Measurements from ENCODE around the gene RAB3B.
A peak's percentile ranks its signal among the peaks of the same experiment; 100 is the strongest.

The RAB3B gene

DNA sequence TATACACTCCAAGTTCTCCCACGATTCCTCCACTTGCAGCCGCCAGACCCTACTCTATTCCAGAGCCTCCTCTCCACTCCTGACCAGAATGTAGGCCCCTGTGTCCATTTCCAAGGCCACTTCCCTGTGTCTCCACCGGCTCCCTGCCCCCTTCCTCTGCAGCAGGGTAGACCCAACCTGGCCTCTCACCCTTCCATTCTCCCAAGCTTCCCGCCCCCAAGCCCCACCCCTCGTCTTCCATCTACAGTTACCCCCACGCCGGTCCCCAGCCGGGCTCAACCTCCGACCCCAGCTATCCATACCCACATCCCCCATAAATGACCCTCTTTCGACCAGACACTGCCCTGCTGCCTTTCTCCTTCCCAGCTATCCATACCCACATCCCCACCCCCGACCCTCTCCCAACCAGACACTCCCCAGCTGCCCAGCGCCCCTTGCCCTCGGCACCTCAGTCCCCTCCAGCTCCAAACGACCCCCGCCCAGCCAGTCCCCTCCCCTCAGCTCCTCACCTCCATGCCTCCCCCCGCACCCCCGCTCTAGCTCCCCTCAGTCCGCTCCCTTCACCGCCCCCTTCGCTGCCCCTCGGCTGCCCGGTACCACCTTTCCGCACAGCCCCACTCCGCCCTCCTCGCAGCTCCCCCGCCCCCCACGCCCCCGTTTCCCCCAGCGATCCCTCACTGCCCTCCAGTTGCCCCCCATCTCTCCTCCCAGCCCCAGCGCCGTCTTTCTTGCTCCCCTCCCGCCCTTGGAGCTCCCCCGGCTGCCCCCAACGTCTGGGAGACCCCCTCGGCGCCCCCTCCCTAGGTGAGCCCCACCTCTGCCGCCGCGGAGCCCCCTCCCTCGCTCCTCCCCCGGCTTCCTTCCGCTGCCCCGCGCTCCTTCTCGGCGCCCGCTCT lies 670 bp downstream of the RAB3B start:
- no peak overlapping the region for H3K27ac ChIP-seq (ENCODE audit: low read length)
- peak overlapping the region; percentile 95 for H3K4me3 ChIP-seq (ENCODE audit: low read length)
- no peaks in the 10 kb centered on the region for H3K4me1 ChIP-seq (ENCODE audit: control insufficient read depth, insufficient read depth, low read length)
- WGBS (ENCODE audit: insufficient coverage, insufficient read length), result no CpG with 5 or more reads among the region's 47 CpGs
- H3K36me3 ChIP-seq (ENCODE audit: control insufficient read depth, insufficient read depth, low read length), result no peaks in the 10 kb centered on the region
- no peaks in the 10 kb centered on the region for H3K9me3 ChIP-seq (ENCODE audit: control insufficient read depth, insufficient read depth, low read length)
- DNase-seq (ENCODE audit: low read depth, low spot score), result no peak
- no peaks in the 10 kb centered on the region for H3K27me3 ChIP-seq (ENCODE audit: control insufficient read depth, insufficient read depth, low read length)

DNA sequence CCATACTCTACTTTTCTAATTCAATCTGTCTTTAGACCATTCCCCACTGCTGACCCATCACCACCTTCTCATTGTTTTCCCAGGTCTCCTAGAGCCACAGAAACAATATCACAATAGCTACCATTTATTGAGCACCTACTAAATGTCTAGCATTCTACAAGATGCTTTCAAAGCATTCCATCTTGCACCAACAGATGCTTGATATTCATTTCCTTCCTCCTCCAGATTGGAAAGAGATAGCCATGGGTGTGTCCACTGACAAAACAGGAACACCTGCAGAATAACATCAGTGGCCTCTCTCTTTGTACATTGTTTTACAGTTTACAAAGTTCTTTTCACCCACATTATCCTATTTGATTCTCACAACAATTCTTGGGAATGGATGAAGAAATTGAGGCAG lies 2.2 kb downstream of the RAB3B start:
- Histone ChIP-seq H3K27ac (ENCODE audit: low read length) (no peak overlapping the region), H3K4me1 (ENCODE audit: control insufficient read depth, insufficient read depth, low read length) (no peaks in the 10 kb centered on the region), H3K27me3 (ENCODE audit: control insufficient read depth, insufficient read depth, low read length) (no peaks in the 10 kb centered on the region), H3K36me3 (ENCODE audit: control insufficient read depth, insufficient read depth, low read length) (no peaks in the 10 kb centered on the region), H3K9me3 (ENCODE audit: control insufficient read depth, insufficient read depth, low read length) (no peaks in the 10 kb centered on the region), H3K4me3 (ENCODE audit: low read length) (no peak overlapping the region)
- DNase-seq (ENCODE audit: low read depth, low spot score), result no peak

- DNase-seq (ENCODE audit: low read depth, low spot score), result no peak
- H3K9me3 ChIP-seq (ENCODE audit: control insufficient read depth, insufficient read depth, low read length), result no peaks in the 10 kb centered on the region
- H3K36me3 ChIP-seq (ENCODE audit: control insufficient read depth, insufficient read depth, low read length), result no peaks in the 10 kb centered on the region
- WGBS (ENCODE audit: insufficient coverage, insufficient read length), result no CpG with 5 or more reads among the region's 4 CpGs
- H3K27me3 ChIP-seq (ENCODE audit: control insufficient read depth, insufficient read depth, low read length), result no peaks in the 10 kb centered on the region
- H3K4me1 ChIP-seq (ENCODE audit: control insufficient read depth, insufficient read depth, low read length), result no peaks in the 10 kb centered on the region
- no peak overlapping the region for H3K4me3 ChIP-seq (ENCODE audit: low read length)
- no peak overlapping the region for H3K27ac ChIP-seq (ENCODE audit: low read length)
These were observed 3.8 kb downstream of the RAB3B start for GRCh38 chr1:51986718-51987117.

GRCh38 chr1:51982161-51982560 lies 8.3 kb downstream of the RAB3B start:
- Histone ChIP-seq H3K9me3 (ENCODE audit: control insufficient read depth, insufficient read depth, low read length) (no peaks in the 10 kb centered on the region), H3K4me1 (ENCODE audit: control insufficient read depth, insufficient read depth, low read length) (no peaks in the 10 kb centered on the region), H3K27me3 (ENCODE audit: control insufficient read depth, insufficient read depth, low read length) (no peaks in the 10 kb centered on the region), H3K27ac (ENCODE audit: low read length) (no peak overlapping the region), H3K4me3 (ENCODE audit: low read length) (no peak overlapping the region), H3K36me3 (ENCODE audit: control insufficient read depth, insufficient read depth, low read length) (0 out of 2 replicates have a peak, but pooled peaks cover 1% of the 10 kb centered on the region)
- no CpG with 5 or more reads among the region's 3 CpGs for WGBS (ENCODE audit: insufficient coverage, insufficient read length)
- DNase-seq (ENCODE audit: low read depth, low spot score), result no peak

- Histone ChIP-seq H3K36me3 (ENCODE audit: control insufficient read depth, insufficient read depth, low read length) (0 out of 2 replicates have a peak, but pooled peaks cover 4% of the 10 kb centered on the region), H3K4me1 (ENCODE audit: control insufficient read depth, insufficient read depth, low read length) (no peaks in the 10 kb centered on the region), H3K27me3 (ENCODE audit: control insufficient read depth, insufficient read depth, low read length) (no peaks in the 10 kb centered on the region), H3K4me3 (ENCODE audit: low read length) (no peak overlapping the region), H3K27ac (ENCODE audit: low read length) (no peak overlapping the region), H3K9me3 (ENCODE audit: control insufficient read depth, insufficient read depth, low read length) (no peaks in the 10 kb centered on the region)
- DNase-seq (ENCODE audit: low read depth, low spot score), result no peak
- no CpG with 5 or more reads among the region's 1 CpG for WGBS (ENCODE audit: insufficient coverage, insufficient read length)
These were observed 8.9 kb downstream of the RAB3B start for GRCh38 chr1:51981555-51981954.

DNA sequence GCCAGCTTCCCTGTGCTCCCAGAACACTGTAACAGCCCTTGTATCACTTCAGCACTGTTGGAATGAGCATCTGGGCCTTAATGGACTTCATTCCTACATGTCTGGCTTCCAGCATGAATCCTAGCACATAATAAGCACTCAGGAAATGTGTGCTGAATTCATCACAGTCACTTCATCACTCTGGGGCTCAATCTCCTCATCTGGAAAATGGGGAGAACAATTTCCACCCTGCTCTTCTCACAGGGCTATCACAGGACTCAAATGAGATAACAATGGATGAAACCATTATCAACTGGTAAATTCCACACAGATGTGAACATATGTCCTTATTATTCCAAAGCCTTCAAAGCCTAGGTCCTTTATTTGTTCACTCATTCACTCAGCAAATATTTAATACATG lies 12.4 kb downstream of the RAB3B start:
- Histone ChIP-seq H3K4me1 (ENCODE audit: control insufficient read depth, insufficient read depth, low read length) (no peaks in the 10 kb centered on the region), H3K9me3 (ENCODE audit: control insufficient read depth, insufficient read depth, low read length) (no peaks in the 10 kb centered on the region), H3K4me3 (ENCODE audit: low read length) (no peak overlapping the region), H3K27me3 (ENCODE audit: control insufficient read depth, insufficient read depth, low read length) (no peaks in the 10 kb centered on the region), H3K36me3 (ENCODE audit: control insufficient read depth, insufficient read depth, low read length) (peaks cover 4% of the 10 kb centered on the region; the same call in 1 of the 2 replicates), H3K27ac (ENCODE audit: low read length) (no peak overlapping the region)
- DNase-seq (ENCODE audit: low read depth, low spot score), result no peak

DNA sequence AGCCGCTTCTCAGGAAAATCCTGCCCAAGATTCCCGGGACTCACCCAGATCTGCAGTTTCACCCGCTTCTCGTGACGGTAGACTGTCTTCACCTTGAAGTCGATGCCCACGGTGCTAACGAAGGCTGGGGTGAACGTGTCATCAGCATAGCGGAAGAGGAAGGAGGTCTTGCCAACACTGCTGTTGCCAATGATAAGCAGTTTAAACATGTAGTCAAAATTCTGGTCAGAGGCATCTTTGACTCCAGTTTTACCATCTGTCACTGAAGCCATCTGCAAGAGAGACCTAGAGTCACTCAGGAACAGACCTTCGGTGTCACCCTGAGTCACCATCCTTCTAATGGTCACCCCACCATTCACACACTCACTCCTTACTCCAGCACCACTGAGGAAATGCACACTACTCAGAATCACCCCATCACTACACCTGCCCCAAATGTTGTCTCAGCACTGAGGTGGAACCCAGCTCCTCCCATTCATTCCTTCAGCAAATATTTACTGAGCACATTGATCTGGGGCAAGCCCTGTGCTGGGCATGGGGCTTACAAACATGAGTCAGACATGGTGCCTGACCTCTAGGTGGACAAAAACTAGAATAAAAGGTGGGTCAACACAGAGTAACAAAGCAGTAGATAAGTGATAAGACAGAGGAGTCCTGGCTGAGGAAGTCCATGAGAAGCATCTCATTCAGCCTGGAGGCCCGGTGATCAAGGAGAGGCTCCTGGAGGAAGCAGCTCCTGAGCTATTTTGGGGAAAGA lies 13.5 kb downstream of the RAB3B start:
- no peak for DNase-seq (ENCODE audit: low read depth, low spot score)
- Histone ChIP-seq H3K9me3 (ENCODE audit: control insufficient read depth, insufficient read depth, low read length) (no peaks in the 10 kb centered on the region), H3K4me1 (ENCODE audit: control insufficient read depth, insufficient read depth, low read length) (no peaks in the 10 kb centered on the region), H3K27ac (ENCODE audit: low read length) (no peak overlapping the region), H3K4me3 (ENCODE audit: low read length) (no peak overlapping the region), H3K27me3 (ENCODE audit: control insufficient read depth, insufficient read depth, low read length) (no peaks in the 10 kb centered on the region), H3K36me3 (ENCODE audit: control insufficient read depth, insufficient read depth, low read length) (peaks cover 4% of the 10 kb centered on the region; the same call in 1 of the 2 replicates)
- WGBS (ENCODE audit: insufficient coverage, insufficient read length), result no CpG with 5 or more reads among the region's 12 CpGs

DNA sequence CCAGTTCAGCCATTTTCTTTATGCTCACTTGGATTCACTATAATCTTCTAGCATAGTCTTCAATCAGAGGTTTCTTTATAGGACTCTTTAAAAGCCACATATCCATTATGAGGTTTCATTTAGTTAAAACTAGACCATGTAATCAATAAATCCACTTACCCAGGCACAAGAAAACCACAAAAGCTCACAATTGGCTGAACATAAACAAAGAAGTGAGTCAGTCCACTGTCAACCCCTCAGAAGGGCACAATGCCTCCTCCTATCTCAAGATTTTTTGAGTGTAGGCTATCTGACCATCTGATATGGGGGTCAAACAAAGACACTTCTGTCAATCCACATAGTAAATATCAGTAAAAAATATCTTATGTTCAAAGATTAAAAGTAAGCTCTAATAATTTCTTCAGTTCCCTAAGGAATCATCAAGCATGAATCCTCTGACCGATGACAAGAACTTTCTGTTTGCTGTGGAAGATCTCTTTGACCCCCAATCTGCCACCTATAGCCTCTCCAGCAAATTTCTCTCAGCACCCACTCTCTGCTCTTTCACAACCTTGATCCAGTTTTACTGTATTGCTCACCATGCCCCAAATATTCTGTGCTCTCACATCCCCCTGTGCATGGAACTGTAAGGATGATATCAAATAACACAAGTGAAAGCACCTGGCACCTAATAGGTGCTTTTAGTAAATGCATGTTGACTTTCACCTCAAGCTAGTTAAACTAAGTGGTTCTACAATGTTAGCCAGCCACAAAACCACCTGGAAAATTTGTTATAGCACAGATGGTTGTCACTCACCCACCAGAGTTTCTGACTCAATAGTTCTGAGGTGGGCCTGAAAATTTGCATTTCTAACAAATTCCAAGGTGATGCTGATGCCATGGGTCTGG lies 16.7 kb downstream of the RAB3B start:
- no peaks in the 10 kb centered on the region for H3K4me1 ChIP-seq (ENCODE audit: control insufficient read depth, insufficient read depth, low read length)
- no peak for DNase-seq (ENCODE audit: low read depth, low spot score)
- WGBS (ENCODE audit: insufficient coverage, insufficient read length), result no CpG with 5 or more reads among the region's 1 CpG
- H3K27me3 ChIP-seq (ENCODE audit: control insufficient read depth, insufficient read depth, low read length), result no peaks in the 10 kb centered on the region
- no peaks in the 10 kb centered on the region for H3K9me3 ChIP-seq (ENCODE audit: control insufficient read depth, insufficient read depth, low read length)
- H3K27ac ChIP-seq (ENCODE audit: low read length), result no peak overlapping the region
- no peak overlapping the region for H3K4me3 ChIP-seq (ENCODE audit: low read length)
- H3K36me3 ChIP-seq (ENCODE audit: control insufficient read depth, insufficient read depth, low read length), result peaks cover 4% of the 10 kb centered on the region; the same call in 1 of the 2 replicates

GRCh38 chr1:51969038-51969705 lies 21.3 kb downstream of the RAB3B start:
- Histone ChIP-seq H3K4me1 (ENCODE audit: control insufficient read depth, insufficient read depth, low read length) (no peaks in the 10 kb centered on the region), H3K9me3 (ENCODE audit: control insufficient read depth, insufficient read depth, low read length) (no peaks in the 10 kb centered on the region), H3K27ac (ENCODE audit: low read length) (no peak overlapping the region), H3K27me3 (ENCODE audit: control insufficient read depth, insufficient read depth, low read length) (no peaks in the 10 kb centered on the region), H3K4me3 (ENCODE audit: low read length) (no peak overlapping the region), H3K36me3 (ENCODE audit: control insufficient read depth, insufficient read depth, low read length) (peaks cover 2% of the 10 kb centered on the region; the same call in 1 of the 2 replicates)
- DNase-seq (ENCODE audit: low read depth, low spot score), result no peak
- no CpG with 5 or more reads among the region's 8 CpGs for WGBS (ENCODE audit: insufficient coverage, insufficient read length)

Data from iPS DF 6.9 (cell line).